ENCODE data around the gene ACTA1.
"Not testable (repeated sequence)": the region's sequence is repeated elsewhere in the genome, so short reads cannot be mapped to it uniquely, and the experiment has no call there.

Gene ACTA1

DNA sequence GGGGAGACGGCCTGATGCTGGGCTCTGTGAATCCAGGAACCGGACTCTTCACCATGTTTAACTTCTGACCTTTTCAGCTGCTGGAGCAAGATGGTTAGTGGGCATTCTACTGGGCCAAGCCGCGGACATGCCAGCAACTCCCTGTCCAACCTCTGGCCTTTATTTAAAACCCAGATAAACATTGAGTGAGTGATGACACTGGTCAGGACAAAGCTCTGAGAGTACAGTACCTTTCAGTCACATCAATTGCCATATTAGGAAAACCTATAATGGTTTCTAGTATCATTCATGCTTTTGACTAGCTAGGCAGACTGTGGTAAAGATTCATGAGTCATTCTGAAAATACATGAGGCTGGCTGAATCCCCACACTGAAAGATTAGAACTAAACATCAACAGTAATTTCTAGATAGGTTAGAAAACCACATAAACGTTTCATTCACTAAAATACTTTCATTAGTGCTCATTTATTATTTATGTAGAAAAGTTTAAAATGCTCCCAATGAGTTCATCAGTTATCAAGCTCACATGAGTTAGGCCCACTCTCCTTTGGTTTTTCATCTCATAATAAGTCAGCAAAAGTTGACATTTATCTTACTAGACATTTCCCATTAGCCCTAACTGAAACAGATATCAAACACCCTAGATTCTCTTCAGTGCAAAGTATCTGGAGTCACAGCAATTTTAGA, 7.1 kb upstream of the ACTA1 start:
- no peak for DNase-seq (ENCODE audit: low spot score)

DNA sequence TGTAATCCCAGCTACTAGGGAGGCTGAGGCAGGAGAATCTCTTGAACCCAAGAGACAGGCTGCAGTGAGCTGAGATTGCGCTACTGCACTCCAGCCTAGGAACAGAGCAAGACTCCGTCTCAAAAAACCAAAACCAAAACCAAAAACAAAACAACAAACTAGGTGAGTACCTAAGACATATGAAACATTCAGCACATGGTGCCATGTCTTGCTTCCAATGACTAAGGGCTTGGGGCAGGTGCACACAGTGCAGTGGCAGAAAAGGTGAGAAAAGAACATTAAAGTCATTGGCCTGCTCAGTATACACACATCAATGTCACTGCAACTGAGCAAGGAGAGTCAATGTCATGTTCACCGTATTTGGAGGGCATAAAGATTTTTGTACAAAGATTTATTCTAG, 4.1 kb upstream of the ACTA1 start:
- DNase-seq (ENCODE audit: low spot score), result no peak

DNA sequence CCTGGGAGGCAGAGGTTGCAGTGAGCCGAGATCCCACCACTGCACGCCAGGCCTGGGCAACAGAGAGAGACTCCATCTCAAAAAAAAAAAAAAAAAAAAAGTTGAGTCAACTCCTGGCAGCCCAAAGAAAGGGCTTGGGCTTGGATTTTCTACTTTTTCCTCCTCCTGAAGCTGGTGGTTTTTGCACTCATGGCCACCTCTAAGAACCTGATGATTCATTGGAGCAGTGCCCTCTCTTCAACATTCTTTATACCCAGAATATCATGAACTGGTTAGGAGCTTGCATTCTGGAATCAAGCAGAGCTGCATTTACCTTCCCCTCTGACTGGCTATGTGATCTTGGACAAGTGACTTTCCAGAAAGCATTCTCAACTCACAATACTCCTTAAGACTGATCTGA, 3.5 kb upstream of the ACTA1 start:
- DNase-seq (ENCODE audit: low spot score), result no peak

DNA sequence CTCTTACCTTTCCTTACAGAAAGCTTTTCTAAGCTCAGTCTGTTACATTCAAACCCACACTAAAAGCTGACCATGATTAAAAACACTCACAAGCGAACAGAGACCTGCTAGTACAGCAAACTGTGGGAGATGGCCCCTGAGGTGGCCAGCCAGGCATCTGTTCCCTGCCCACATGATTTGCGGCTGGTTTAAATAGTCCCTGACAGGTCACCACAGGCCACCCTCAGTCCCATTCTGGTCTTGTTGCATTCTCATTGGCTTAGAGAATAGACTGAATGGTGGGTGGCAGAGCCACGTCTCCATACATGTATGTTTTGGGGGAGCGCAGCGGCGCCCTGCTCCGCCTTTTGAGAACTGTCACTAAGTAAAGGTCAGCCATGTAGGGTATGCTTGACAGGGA, 2.3 kb upstream of the ACTA1 start:
- no peak for DNase-seq (ENCODE audit: low spot score)

DNA sequence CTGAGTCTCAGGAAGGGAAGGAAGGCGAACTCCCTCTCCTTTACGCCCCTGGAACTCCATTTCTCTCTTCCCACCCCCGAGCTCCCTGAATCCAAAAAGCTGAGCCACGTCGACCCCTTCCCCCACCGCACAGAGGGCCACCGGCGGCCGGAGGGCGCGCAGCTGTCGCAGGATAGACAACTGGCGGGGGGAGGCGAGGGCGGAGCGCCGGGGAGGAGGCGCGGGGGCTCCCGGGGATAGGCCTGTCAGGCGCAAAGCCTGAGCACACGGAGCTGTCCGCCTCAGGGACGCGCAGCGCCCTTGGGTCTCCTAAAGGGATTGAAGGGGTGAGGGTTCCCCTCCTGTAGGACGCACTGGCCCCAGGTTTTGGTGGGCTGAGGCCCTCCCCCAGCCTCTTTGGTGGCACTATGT, 752 bp upstream of the ACTA1 start:
- no peak for DNase-seq (ENCODE audit: low spot score)

DNA sequence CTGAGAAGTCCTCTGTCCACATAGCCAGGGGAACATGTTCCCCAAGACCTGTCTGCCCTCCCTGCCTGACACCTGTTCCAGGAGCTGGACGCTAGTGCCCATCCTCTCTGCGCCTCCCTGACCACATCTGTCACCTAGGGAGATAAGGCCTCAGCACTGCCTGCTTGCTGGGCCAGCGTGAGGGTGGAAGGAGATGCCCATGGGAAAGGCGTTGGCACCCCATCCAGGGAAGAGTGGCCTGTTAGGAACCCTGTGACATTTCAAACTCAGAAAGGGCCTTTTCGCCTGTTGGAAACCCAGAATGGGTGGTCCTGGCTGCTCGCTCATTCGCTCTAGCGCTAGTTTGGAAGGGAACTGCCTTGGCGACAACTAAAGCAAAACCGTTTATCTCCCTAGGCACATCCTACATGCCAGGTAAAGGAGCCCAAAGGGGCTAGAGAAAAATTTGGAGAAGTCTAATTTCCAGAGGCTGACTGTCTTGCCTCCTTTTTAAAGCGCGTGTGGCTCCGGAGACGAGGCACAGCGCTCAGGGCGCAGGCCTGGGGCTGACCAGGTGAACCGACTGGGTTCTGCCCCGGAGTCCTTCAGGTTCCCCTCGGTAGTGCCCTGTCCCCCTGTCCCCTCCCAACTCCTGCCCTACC, 410 bp downstream of the ACTA1 start:
- DNase-seq (ENCODE audit: low spot score), result no peak

DNA sequence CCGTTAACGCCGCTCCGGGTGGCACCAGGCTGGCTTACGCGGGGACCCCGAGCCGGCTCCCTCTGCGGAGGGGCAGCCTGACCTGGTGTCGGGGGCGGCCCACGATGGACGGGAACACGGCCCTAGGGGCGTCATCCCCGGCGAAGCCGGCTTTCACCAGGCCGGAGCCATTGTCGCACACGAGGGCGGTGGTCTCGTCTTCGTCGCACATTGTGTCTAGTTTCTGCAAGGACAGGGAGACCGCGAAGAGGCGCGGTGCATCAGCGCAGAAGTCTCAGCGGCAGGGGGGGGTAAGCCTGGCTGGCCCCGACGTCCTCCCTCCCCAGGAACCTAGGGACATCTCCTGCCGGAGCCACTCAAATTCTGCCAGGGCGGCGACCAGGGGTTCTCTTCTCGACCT, 989 bp downstream of the ACTA1 start:
- no peak for DNase-seq (ENCODE audit: low spot score)

DNA sequence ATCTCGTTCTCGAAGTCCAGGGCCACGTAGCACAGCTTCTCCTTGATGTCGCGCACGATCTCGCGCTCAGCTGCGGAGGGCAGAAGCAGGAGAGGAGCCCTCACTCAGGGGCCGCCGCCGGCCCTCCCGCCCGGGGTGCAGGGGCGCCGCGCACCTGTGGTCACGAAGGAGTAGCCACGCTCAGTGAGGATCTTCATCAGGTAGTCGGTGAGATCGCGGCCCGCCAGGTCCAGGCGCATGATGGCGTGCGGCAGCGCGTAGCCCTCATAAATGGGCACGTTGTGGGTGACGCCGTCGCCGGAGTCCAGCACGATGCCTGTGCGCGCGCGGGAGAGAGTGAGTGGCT, 1.8 kb downstream of the ACTA1 start:
- no peak for DNase-seq (ENCODE audit: low spot score)

DNA sequence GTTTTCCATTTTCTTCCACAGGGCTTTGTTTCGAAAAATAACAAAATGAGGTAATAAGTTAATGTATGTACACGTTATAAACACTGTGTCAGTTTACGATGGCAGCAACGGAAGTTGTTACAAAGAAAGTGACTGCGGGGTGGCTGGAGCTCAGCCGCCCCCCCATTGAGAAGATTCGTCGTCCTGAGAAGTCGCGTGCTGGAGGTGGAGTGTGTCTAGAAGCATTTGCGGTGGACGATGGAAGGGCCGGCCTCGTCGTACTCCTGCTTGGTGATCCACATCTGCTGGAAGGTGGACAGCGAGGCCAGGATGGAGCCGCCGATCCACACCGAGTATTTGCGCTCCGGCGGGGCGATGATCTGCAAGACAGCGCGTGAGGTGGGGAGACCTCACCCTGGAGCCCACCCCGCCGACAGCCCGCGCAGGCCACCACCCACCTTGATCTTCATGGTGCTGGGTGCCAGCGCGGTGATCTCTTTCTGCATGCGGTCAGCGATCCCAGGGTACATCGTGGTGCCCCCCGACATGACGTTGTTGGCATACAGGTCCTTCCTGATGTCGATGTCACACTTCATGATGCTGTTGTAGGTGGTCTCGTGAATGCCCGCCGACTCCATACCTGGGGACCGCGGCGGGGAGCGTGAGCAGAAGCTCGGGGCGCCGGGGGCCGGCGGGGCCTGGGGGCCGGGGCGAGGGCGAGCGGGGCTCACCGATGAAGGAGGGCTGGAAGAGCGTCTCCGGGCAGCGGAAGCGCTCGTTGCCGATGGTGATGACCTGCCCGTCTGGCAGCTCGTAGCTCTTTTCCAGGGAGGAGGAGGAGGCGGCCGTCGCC, 2.4 kb downstream of the ACTA1 start:
- DNase-seq (ENCODE audit: low spot score), result no peak

DNA sequence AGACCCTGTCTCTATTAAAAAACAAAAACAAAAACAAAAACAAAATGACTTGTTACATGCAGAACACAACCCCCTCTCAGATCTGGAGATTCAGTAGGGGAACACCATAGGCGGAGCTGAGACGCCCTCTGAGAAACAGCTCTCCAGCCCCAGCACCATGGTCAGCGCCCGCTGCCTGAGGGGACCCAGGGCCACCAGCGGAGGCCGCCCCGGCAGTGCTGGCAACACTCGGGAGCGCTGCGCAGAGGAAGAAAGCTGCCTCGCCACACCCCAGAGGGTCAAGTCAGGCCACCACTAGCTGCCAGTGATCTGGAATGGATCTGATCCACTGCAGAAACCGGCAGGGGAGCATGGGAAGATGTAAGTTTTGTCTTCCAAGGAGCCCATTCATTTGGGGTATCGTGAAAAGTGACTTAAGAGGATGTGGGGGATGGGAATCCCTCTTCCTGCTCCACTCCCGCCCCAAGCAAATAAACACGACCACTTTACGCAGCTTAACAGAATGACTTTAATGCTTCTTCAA, 3.1 kb downstream of the ACTA1 start:
- DNase-seq (ENCODE audit: low spot score), result no peak

DNA sequence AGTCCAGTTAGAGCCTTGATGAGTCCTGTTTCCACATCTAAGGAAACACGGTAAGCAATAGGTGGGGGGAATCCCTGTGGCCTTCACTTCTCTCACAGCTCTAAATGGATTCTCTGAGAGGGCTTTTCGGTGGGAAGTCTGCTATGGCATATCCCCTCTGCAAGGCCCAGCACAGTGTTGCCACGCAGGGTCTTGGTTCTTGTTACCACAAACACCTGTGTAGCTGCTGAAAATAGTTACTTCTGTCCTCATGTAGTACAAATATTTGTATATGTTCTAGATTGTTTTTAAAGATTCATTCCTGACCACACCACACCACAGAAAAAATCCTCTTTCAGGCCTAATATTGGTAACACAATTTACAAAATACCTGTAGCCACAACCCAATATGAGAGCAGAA, 5.6 kb downstream of the ACTA1 start:
- DNase-seq (ENCODE audit: low spot score), result no peak

DNA sequence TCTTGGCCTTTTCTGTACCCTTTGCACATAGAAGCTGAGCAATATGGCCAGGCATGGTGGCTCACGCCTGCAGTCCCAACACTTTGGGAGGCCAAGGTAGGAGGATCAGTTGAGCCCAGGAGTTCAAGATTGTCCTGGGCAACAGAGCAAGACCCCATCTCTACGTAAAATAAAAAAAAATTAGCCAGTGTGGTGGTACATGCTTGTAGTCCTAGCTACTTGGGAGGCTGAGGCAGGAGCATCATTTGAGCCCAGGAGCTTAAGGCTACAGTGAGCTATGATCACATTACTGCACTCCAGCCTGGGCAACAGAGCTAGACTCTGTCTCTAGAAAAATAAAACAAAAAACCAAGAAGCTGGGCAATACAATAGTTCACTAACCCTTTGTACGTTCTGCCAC, 6.3 kb downstream of the ACTA1 start:
- DNase-seq (ENCODE audit: low spot score), result no peak

DNA sequence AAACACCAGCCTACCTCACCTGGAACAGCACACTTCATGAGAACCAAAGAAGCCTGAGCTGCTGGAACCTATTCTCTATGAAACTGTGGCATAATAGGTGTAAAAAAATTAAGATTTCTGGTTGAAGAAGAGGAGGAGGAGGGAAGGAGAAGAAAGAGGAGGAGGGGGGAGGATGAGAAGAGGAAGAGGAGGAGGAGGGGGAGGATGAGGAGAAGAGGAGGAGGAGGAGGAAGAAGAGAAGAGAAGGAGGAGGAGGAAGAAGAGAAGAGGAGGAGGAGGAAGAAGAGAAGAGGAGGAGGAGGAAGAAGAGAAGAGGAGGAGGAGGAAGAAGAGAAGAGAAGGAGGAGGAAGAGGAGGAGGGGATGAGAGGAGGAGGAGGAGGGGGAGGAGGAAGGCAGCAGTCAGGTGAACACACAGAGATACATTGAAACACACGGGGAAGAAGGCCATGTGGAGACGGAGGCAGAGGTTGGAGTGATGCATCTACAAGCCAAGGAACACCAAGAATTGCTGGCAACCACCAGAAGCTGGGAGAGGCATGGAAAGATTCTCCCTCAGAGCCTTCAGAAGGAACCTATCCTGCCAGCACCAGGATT, 8.2 kb downstream of the ACTA1 start:
- DNase-seq (ENCODE audit: low spot score), result no peak

DNA sequence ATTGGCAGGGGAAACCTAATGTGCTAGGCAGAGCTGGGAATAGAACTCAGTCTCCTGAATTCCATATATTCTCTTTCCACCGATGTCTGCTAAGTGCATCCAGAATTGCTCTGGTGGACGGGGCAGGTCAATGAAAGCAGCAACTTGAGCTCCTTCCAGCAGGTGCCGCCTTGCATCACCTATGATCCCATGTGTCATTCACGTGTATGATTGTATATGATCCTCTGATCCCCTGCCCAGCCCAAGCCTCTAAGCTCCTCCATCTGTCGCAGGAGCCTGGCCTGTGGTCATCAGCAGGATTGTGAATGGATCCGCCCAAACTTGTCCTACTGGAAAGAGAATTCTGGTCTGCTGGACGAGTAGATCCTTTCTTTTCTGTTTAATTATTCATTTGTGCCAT, 13.1 kb downstream of the ACTA1 start:
- DNase-seq (ENCODE audit: low spot score), result no peak

DNA sequence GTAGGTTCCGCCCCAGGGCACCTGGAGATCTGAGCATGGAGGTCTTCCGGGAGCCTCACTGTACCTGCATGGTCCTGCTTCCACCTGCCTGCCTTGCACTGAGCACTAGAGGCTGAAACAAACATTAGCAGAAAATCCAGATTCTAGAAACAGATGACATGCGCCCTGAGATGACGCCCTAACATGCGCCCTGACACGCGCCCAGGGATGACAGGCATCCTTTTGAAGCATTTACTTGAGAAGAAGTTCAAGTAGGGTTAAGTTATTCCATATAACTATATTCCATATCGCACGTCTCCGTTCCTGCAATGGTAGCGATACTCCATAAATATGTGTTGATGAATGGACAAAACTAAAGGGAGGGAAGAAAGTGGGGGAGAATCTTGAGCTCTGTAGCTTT, 13.7 kb downstream of the ACTA1 start:
- no peak for DNase-seq (ENCODE audit: low spot score)

DNA sequence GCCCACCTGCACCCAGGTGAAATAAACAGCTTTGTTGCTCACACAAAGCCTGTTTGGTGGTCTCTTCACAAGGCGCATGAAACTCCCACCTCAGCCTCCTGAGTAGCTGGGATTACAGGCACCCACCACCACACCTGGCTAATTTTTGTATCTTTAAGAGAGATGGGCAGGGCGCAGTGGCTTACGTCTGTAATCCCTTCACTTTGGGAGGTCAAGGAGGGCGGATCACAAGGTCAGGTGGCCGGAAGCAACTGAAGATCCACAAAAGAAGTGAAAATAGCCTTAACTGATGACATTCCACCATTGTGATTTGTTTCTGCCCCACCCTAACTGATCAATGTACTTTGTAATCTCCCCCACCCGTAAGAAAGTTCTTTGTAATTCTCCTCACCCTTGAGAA, 15.3 kb downstream of the ACTA1 start:
- not testable (repeated sequence) for DNase-seq (ENCODE audit: low spot score)

DNA sequence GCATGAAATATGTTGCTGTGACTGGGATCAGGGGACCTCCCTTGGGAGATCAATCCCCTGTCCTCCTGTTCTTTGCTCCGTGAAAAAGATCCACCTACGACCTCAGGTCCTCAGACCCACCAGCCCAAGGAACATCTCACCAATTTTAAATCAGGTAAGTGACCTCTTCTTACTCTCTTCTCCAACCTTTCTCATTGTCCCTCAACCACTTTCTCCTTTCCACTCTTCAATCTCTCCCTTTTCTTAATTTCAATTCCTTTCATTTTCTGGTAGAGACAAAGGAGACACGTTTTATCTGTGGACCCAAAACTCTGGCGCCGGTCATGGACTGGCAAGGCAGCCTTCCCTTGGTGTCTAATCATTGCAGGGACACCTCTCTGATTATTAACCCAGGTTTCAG, 21.1 kb downstream of the ACTA1 start:
- not testable (repeated sequence) for DNase-seq (ENCODE audit: low spot score)

DNA sequence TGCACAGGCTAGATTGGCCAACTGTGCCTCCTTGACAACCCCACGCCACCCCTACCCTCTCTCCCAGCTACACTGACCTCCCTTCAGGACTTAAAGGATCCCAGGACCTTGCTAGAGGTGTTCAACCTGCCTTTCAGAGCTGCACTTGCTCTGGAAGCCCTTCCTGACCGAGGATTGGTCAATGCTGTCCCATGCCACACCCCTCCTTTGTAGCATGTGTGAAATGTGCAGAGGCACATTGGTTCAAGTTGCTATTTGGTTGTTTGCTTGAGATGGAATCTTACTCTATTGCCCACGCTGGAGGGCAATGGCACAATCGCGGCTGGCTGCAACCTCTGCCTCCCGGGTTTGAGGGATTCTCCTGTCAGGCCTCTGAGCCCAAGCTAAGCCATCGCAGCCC, 21.8 kb downstream of the ACTA1 start:
- DNase-seq (ENCODE audit: low spot score), result peak; percentile 52

DNA sequence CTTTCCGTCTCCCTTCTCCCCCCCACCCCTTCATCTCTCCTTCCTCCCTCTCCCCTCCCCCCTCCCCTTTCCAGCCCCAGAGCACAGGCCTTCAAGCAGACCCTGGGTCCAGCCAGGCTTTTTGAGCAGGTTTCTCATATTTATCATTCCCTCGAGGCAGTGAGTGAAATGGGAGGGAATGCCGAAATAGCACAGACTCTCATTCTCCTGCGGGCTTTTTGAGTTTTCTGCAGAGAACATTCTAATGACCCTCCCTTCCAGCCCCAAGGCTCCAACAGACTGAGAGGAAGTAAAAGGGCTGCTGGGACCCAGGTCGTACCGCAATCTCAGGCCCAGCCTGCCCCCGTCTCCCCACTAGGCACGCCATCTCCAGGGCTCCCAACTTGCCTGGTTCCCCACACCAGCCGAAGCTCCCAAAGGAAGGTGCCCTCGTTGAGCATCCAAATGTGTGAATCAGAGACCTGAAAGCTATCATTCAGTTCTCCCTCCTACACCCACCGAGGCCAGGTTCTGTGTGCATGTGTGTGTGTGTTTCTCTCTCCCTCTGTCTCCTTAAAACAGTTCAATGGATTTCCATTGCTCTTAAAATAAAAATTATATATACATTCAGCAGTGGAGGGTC, 22.3 kb downstream of the ACTA1 start:
- no peak for DNase-seq (ENCODE audit: low spot score)

DNA sequence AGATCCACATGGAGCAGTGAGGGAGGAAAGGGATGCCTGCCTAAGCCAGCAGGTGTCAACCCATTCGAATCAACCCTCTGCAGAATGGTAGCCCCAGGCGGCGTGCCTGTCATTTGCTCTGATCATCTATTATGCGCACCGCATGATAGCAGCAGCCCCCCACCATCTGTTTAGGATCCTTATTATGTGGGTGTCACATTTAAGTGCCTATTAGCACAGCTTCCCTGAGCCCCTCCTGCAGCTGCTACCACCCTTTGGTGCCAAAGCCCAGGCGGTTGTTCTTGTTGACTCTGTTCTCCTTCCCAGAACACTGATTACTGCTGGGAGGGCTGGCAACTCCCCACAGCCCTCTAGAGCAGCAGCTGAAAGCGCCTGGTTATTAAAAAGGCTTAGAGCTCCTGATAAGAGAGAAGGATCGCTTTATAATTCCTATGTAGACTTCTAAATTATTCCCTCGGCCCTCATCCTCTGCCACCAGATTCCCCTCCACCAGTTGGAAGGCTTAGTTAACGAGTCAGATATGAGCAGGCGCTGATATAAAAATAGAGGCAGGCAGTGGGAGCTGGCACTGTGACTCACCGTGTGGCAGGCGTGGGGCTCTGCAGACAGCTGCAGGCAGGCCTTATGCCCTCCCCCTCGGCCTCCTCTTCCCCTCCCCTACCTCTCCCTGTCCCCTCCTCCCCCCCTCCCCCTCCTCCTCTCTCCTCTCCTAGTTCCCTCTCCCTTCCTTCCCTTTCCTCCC, 23.0 kb downstream of the ACTA1 start:
- DNase-seq (ENCODE audit: low spot score), result peak; percentile 91

DNA sequence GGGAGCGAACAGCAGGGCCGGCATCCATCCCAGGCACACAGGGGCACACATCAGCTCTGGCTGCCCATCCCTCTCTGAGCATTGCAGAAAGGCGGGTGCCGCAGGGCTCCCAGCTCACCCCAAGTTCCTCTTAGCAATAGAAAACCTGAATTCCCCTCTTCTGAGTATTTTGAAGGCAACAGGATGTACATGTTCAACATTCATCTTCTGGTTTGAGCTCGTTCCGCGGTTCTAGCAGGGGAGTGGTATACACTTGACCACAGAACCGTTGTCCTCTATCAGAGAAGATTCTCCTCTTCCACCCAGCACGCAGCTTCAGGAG, 23.6 kb downstream of the ACTA1 start:
- no peak for DNase-seq (ENCODE audit: low spot score)
